NCI-H446 (cell line): ENCODE data around the gene PALS1.

Source experiments
- DNase-seq, 2 experiments: peaks; one replicate each; lab custom pipeline; 2025; lab: John Stamatoyannopoulos, UW

Gene PALS1

DNA sequence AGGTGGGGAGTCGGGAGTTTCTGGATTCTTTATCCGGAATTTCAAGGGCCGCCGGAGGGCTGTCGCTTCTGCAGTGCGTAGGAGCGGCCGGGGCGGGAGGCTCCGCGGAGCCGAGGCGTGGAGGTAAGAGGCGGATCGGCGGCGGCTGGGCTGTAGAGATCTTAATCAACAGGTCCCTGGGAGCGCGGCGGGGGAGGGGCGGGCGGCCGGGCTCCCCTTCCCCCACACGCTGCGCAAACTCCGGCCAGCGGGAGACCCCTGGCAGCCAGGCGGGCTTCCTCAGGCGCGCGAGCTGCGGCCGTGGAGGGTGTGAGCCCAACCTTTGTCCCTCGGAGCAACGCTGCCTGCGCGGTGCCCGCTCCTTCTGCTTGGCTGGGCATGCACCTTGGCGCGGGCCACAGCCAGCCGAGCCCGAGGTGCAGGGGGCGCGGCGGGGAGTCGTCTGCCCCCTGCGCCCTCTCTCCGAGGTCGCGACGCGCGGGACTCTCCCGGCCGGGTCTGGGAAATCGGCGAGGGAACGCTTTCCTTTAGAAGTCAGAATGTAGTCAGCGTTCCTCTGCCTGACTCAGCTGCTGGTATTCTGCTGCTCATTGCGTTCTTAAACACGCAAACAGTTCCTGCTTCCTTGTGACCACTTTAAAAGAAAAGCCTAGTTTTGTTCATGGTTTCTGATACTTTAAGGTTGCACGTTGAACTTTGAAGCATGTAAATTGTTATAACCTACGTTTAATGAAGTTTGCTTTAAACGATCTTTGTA is at the start of gene PALS1:
Gene PALS1 (plus strand): TSS at position 25 of the 757 bp plus-strand sequence. CDS start 37,736 bp downstream, outside the sequence.
- DNase-seq = peak in 1 of 2 experiments; percentile 68

GRCh38 chr14:67191768-67192290 is 49.4 kb upstream of the PALS1 start:
- no peak for DNase-seq

DNA sequence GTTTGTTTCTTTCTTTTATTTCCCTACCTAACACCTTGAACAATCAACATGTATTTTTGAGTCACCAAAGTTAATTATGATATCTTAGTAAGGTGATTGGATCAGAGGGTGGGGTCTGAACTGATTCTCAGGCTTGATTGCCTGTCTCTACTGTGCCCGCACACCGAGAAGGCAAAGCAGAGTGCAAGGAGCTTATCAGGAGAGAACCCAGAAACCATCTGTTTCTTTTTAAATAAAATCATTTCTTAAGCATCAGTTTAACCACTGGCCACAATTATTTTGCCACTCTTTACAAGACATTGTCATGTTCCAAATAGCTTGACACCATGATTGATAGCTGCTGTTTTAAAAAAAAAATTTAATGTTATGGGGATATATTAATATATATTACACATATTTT is 48.9 kb upstream of the PALS1 start:
- no peak for DNase-seq

DNA sequence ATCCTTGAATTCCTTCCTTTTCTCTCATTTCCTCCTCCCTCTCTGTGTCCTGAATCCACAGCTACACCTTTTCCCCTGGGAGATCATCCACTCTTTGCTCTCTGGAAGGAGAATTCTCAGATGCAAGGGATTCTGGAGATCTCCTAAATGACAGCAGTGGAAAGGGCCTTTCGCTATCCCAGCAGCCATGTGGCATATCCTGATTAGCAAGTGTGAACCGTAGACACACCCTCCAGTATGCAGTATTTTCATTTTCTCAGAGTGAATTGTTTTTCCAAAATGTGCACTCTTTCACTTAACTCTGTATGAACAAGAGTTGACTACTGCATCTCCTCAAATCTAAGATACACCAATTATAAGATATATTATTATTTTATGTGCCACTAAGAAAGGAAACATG is 46.0 kb upstream of the PALS1 start:
- DNase-seq = no peak

GRCh38 chr14:67199016-67199415 is 42.2 kb upstream of the PALS1 start:
- no peak for DNase-seq

DNA sequence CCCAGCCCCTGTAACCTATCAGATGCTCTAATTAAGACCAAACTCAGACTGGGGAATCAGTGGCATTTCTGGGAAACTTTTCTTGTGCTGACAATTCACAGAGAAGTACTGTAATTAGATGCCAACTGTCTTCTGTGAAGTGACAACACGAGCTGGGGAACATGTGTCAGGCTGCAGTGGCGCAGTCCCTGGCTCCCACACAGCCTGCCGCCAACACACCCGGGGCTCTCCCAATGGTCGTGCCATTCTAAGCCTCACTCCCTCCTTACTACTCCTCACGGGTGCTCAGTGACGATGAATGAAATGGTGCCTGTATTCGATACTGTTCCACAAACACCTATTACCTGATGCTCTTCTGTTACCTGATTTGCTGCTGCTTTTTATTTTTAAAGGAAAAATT is 33.4 kb upstream of the PALS1 start:
- no peak for DNase-seq

DNA sequence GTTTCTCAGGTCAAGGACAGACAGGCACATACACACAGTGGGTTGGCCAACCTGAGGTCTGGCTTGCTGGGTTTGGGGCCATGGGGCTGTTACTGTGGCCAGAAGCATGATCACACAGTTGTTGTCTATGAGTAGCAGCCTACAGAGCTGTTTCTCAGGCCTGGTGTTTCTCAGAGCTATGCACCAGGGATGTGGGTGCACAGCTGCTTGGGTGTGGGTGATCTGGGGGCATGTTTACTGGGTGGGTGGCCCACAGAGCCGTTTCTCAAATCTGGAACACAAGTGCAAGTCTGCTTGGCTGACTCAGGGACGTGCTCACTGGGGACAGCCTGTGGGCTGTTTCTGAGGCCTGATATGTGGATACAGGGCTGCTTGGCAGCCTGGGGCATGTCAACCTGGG is 23.1 kb upstream of the PALS1 start:
- DNase-seq = no peak

DNA sequence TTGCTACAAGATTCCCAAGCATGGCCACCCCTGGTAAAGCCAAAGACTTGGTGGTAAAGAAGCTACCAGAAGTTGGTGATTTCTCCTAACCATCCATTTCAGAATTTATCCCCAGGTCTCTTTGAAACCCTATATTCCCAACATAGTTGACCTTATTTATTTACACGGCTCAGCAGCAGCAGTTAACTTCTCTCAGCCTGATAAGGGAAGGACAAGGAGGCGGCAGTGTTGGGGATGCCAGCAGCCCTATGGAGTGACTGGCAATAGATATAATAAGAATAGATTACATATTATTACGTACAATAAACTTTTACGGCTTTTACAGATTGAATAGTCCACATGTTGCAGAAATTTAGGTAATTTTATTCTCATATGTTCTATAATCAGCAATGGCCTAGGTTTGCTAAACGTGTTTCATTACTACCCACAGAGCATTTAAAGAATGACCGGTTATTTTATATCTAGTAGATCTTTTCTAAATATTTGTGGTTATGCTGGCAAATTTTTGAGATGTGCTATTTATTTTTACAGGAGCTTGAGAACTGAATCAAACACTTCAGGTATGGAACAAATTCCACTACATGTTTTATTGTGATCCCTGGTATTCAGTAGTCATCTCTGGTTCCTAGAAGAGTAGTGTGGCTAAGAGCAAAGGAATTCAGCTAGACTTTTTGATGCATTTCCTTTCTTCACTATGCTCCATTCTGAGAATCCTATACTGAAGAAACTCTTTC is 19.8 kb upstream of the PALS1 start:
- no peak for DNase-seq

GRCh38 chr14:67221982-67222328 is 19.3 kb upstream of the PALS1 start:
- DNase-seq = no peak

DNA sequence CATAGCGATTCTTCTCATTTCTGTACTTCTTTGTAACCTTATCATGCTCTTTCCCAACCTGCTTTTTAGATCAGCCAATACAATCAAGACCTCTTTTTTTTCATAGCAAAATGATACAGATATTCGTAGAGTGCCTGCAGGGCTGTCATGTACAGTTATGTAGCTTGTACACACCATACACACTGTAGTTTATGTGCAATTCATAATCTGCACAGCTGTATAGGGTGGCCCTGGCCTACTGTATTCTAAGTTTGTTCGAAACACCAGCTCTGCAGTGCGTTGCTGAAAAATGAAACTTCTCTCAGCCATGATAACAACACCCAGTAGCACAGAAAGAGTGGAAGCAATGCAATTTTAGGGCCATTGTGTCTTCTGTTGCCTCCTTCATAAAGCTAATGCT is 15.7 kb upstream of the PALS1 start:
- no peak for DNase-seq

DNA sequence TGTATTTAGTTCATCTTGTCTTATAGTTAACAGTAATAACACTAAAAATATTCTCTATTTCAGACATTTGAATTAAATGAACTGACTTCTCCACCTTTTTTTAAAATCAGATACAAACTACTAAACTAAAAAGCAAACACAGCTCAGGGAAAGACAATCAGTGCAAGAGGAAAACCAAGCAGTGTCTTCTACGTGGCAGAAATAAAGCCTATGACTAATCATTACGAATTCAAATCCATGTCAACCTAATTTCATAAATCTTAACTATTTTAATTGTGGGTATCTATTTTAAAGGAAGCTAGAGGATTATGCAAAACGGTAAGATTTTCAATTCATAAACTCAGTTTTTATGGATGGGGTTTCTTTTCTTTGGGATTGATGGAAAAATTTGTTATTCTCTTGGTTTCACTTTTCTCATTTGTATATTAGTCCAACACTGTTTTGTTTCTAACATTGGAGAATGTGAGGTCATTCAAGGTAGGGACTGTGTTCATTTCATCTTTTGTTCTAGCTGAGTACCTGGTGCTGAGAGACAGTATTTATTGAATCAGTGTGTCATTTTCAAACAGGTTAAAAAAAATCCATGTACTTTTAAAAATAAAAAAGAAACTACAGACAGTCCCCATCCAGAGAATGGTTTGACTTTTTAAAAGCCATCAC is 12.8 kb upstream of the PALS1 start:
- DNase-seq = no peak

- DNase-seq = no peak
Measured at GRCh38 chr14:67232066-67232465, 9.2 kb upstream of the PALS1 start.

DNA sequence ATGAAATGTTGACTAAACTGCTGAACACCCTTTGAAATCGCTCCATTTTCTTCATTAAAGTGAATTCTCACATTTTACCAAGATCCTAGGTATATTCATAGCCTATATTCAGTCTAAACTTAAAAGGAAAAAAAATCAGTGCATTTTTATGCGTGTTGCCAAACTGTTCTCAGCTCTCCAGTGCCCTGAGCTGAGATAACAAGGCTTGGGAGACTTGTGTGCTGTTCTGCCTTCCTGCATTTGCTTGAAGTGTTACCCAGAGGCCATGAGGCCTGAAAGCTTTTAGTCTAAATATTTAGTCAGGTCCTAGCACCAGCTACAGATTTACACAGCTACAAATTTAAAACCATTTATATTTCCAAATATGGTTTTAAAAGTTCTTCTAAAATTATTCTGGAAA is 8.6 kb upstream of the PALS1 start:
- DNase-seq = no peak

DNA sequence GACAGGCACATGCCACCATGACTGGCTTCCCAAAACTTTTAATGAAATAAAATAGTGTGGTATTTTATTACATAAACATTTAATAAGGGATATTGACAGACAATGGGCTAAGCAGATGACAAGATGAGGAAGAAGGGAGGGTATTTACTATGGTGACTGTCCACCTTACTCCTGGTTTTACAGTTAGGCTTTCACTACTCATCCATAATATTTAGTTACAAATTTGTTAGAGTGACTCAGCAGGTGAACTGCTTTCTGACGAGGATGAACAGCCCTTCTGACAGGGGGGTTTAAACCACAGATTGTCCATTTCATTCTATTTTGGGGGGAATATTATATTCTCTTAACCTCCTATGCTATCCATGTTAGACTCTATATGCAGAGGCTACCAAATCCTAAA is 3.6 kb upstream of the PALS1 start:
- DNase-seq = no peak

DNA sequence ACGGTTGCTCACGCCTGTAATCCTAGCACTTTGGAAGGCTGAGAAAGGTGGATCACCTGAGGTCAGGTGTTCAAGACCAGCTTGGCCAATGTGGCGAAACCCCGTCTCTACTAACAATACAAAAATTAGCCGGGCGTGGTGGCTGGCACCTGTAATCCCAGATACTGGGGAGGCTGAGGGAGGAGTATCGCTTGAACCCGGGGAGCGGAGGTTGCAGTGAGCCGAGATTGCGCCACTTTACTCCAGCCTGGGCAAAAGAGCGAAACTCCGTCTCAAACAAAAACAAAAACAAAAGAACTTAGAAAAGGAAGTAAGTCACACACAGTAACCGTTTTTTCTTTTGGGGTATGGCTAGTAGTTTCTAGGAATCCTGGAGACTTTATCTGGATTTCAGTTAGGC is 1.7 kb upstream of the PALS1 start:
- no peak for DNase-seq

DNA sequence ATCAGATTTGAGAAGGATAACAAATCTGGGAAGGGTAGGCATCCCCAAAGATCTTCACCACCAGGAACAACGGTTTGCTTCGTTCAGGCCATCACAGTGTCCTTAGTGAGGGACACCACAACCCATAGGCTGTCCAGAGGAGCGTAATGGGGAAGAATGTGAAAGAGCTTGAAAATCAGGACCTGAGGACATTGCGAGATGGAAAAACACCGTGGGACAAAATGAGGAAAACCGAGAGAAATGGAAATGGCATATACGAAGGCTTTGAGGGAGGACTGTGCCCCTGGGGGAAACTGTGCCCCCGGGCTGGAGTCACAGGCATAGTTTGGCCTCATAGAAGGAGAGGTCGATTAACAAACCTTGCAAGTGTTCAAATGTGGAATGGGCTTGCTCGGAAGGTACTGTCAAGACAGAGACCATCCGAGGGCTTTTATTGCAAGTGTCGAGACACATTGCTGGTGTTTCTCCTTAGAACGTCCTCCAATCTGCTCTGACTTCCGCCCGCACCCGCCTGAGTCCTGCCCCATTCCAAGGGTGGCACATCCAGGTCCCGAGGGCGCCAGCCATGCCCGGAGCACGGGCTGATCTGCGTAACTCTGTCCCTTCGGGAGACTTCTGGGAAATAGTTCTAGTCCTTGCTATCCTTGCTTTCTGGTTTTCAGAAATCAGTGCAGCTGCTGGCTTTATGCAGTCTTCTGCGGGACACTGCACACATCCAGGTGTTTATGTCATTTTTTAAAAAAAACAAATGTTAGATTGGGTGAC is 885 bp upstream of the PALS1 start:
- peak in 1 of 2 experiments; percentile 36 for DNase-seq

DNA sequence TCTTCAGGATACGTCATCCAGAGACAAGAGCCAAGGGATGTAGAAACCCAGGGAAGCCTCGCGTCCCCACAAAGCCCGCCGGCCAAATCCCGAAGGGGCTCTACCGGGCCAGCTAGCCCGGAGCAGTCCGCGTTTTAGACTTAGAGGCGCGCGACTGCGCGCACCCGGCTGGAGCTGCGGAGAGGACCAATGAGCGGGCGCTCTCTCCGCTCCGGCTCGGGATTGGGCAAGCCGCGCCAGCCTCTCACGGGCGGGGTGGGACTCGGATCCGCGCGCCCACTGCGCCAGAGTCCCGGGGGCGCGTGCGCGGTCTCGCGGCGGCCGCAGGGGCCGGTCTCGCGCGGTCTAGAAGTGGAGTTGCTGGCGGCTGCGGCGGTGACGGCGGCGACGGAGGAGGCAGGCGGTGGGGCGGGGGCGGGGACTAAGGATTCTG is 241 bp upstream of the PALS1 start:
- DNase-seq = peak; percentile 89 to 99

GRCh38 chr14:67242168-67242420 is 859 bp downstream of the PALS1 start:
- no peak for DNase-seq

- no peak for DNase-seq
Measured at GRCh38 chr14:67245104-67245503, 3.9 kb downstream of the PALS1 start.

- DNase-seq = no peak
Measured at GRCh38 chr14:67251573-67252226, 10.5 kb downstream of the PALS1 start.

DNA sequence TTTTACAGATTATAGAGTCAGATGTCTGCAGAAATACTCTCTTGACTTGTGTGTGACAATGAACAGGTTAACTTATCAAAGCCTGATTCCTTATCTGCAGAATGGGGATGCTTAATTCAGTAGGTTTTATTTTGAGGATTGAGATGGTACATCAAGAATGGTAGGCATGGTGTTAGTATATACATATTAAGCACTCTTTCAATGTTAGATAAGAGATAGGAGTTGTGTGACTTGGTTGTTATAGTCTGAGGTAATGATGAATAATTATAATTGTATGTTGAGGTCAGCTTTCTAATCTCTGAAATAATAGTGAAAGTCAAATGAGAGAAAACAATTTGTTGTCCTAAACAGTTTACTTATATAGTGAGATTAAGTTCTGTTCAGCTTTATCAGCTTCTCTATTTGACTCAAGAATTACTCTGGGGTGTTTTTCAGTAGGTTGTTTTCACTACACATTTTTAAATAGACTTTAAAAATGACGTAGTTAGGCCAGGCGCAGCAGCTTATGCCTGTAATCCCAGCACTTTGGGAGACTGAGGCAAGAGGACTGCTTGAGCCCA is 11.9 kb downstream of the PALS1 start:
- no peak for DNase-seq

GRCh38 chr14:67257906-67258305 is 16.7 kb downstream of the PALS1 start:
- no peak for DNase-seq
